Cardiac fibroblast (primary cell): ENCODE measurements around the gene DICER1.
A peak's percentile ranks its signal among the peaks of the same experiment; 100 is the strongest.

ENCODE experiments used
- DNase-seq, 2 donors: peaks; one replicate each; pipeline versions ENCODE4 v3.0.0 to v3.0.0-alpha.2; 2010; ENCODE audit warnings: low read depth in 2 of 2
- H3K4me3 ChIP-seq, 2 donors: replicated peaks in 1 of 2; 1 replicate in 1 of 2; 2 replicates in 1 of 2; pipeline ENCODE4 v1.5.1; 2011; ENCODE audit warnings: low read depth in 2 of 2, low read length in 2 of 2, mild to moderate bottlenecking in 2 of 2, moderate library complexity in 1 of 2
- CTCF ChIP-seq: IDR thresholded peaks from one replicate; pipeline ENCODE4 v1.5.1; 2011; ENCODE audit warnings: low read depth, mild to moderate bottlenecking, low read length, inconsistent platforms

DICER1 gene

GRCh38 chr14:95197551-95197950 is 40.2 kb upstream of the DICER1 start:
- DNase-seq: no peak
- H3K4me3 ChIP-seq: no peak overlapping the region
- TF ChIP-seq CTCF: no peak

- H3K4me3 ChIP-seq: no peak overlapping the region
- no peak for TF ChIP-seq CTCF
- no peak for DNase-seq
These were observed 39.7 kb upstream of the DICER1 start for GRCh38 chr14:95196826-95197545.

GRCh38 chr14:95196268-95196667 is 38.9 kb upstream of the DICER1 start:
- no peak overlapping the region for H3K4me3 ChIP-seq
- no peak for DNase-seq
- TF ChIP-seq CTCF: no peak

- no peak for TF ChIP-seq CTCF
- H3K4me3 ChIP-seq: no peak overlapping the region
These were observed 37.7 kb upstream of the DICER1 start for GRCh38 chr14:95195031-95195430.

GRCh38 chr14:95193081-95193480 is 35.8 kb upstream of the DICER1 start:
- H3K4me3 ChIP-seq: no peak overlapping the region

More at GRCh38 chr14:95195031-95195430, 37.7 kb upstream of the DICER1 start:
- no peak for DNase-seq

GRCh38 chr14:95192311-95192710 is 35.0 kb upstream of the DICER1 start:
- no peak for TF ChIP-seq CTCF
- no peak for DNase-seq

More at GRCh38 chr14:95193081-95193480, 35.8 kb upstream of the DICER1 start:
- no peak for TF ChIP-seq CTCF
- DNase-seq: peak in 1 of 2 donors; percentile 28

More at GRCh38 chr14:95192311-95192710, 35.0 kb upstream of the DICER1 start:
- H3K4me3 ChIP-seq: no peak overlapping the region
